ENCODE data around the gene WDR90. TPM values are rescaled to one million over a fixed set of nuclear protein-coding genes. Genes with fewer than 3 reads are reported as not detected.

The WDR90 gene
- total RNA-seq, 1 experiment from 2014 or later, result 147 TPM

DNA sequence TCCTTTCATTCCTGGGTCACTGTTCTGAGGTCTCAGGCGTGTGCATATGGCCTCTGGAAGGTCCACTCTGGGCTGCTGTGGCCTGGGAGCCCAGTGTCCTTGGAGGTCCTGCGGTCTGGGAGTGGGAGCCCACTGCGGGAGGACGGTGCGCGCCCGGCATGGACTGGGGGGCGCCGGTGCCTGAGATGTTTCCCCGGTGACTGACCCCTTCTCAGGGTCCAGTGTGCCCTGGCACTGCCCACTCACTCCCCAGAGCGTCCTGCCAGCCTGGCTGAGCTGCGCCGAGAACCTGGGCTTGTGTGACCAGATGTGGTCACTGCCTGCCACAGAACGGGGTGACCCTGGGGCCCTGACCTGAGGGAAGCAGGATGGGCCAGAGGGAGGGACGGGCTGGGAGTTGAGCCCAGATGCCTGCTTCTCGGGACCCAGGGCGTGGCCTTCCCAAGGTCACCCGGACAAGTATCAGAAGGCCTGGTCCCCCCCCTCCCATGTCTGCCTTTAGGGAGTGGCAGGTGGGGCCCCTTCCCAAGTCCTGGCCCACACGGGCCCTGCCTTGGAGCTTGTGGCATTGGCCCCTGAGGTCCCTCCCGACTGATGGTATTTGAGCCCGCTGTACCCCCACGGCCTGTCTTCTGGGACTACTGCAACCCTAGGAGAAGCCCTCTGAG is 25.2 kb downstream of the WDR90 start:
- Histone ChIP-seq H3K27ac (ENCODE audit: low read depth, low read length, poor library complexity, severe bottlenecking) (no peak overlapping the region), H3K4me3 (ENCODE audit: low read depth, low read length, poor library complexity, severe bottlenecking) (no peak overlapping the region), H3K36me3 (ENCODE audit: insufficient read depth, low read length, poor library complexity, severe bottlenecking) (peaks cover 43% of the 10 kb centered on the region), H3K4me1 (ENCODE audit: insufficient read depth, low read length, poor library complexity, severe bottlenecking) (peaks cover 13% of the 10 kb centered on the region), H3K27me3 (replicated peaks; ENCODE audit: insufficient read depth, low read depth, low read length, poor library complexity) (no peaks in the 10 kb centered on the region), H3K9me3 (ENCODE audit: low read depth, low read length, poor library complexity, severe bottlenecking) (no peaks in the 10 kb centered on the region)
- ChIA-PET CTCF (no interaction called here), POLR2A (ENCODE audit: low non-redundant PET) (no interaction called here)
- no peak for DNase-seq (ENCODE audit: low spot score)
- intact Hi-C loops (cut with micrococcal nuclease; ENCODE audit: unreplicated experiment), result no loop called here
- no TSS peak for BruUV-seq (replicated peaks)
- no peak for TF ChIP-seq EZH2 (IDR thresholded peaks at IDR 0.05; ENCODE audit: borderline replicate concordance, low read depth, low read length, poor library complexity, severe bottlenecking)
- TF ChIP-seq, protein P1, sequence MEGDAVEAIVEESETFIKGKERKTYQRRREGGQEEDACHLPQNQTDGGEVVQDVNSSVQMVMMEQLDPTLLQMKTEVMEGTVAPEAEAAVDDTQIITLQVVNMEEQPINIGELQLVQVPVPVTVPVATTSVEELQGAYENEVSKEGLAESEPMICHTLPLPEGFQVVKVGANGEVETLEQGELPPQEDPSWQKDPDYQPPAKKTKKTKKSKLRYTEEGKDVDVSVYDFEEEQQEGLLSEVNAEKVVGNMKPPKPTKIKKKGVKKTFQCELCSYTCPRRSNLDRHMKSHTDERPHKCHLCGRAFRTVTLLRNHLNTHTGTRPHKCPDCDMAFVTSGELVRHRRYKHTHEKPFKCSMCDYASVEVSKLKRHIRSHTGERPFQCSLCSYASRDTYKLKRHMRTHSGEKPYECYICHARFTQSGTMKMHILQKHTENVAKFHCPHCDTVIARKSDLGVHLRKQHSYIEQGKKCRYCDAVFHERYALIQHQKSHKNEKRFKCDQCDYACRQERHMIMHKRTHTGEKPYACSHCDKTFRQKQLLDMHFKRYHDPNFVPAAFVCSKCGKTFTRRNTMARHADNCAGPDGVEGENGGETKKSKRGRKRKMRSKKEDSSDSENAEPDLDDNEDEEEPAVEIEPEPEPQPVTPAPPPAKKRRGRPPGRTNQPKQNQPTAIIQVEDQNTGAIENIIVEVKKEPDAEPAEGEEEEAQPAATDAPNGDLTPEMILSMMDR (conservative IDR thresholded peaks at IDR 0.05; ENCODE audit: low read depth, low read length), result no peak

DNA sequence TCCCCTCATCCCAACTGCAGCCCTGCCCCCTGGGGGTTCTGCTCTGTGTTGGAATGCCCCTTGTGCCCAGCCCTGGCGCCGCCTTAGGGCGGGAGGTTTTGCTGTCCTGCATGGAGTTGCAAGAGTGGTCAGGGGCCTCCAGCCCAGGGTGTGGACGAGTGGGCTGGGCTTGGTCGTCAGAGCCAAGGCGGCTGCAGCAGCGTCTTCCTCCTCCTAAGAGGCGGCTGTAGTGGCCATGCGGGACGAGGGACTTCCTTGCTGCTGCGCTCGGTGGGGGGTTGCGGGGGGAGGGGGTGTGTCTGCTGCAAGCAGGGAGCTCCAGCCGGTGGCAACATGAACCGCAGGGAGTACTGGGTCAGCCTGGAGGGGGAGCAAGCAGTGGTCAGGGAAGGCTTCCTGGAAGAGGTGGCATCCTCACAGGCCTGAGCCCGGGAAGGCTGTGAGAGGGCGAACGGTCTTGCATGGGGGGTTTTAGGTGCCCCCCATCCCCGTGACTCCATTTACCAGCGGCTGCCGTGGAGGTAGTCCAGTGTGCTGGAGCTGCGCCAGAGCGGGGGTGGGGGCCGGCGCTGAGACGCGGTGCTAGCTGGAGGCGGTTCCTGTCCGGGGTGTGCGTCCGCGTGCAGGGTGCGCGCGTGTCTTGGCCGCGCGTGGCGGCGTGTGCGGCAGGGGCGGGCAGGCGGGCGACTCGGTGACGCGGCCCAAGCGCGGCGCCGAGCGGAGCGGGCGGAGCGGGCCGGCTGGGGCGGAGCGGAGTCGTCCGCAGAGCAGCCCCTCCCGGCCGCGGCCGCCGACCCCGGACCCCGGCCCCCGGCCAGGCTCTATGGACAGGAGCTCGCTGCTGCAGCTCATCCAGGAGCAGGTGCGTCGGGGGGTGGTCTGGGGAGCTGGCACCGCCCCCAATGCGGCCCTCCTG is 26.1 kb downstream of the WDR90 start, which contains the start of gene RHBDL1:
TSS of gene RHBDL1 (plus strand) at position 704 of the 916 bp plus-strand sequence. CDS start at position 824, 120 bp downstream.
- CTCF ChIA-PET, result interaction anchor here (0.6 kb wide), 1 partner anchor 174 kb away, joined by 9 read pairs; no protein-coding TSS in a partner anchor
- no TSS peak for BruUV-seq (replicated peaks)
- peak; percentile 69 for DNase-seq (ENCODE audit: low spot score)
- Histone ChIP-seq H3K27ac (ENCODE audit: low read depth, low read length, poor library complexity, severe bottlenecking) (no peak within 1 kb of the TSS), H3K4me1 (ENCODE audit: insufficient read depth, low read length, poor library complexity, severe bottlenecking) (peaks cover 16% of the 10 kb centered on the region), H3K36me3 (ENCODE audit: insufficient read depth, low read length, poor library complexity, severe bottlenecking) (peaks cover 34% of the 10 kb centered on the region), H3K9me3 (ENCODE audit: low read depth, low read length, poor library complexity, severe bottlenecking) (no peaks in the 10 kb centered on the region), H3K4me3 (ENCODE audit: low read depth, low read length, poor library complexity, severe bottlenecking) (peak within 1 kb of the TSS; percentile 43), H3K27me3 (replicated peaks; ENCODE audit: insufficient read depth, low read depth, low read length, poor library complexity) (no peaks in the 10 kb centered on the region)
- POLR2A ChIA-PET (ENCODE audit: low non-redundant PET), result no interaction called here
- no peak for TF ChIP-seq EZH2 (IDR thresholded peaks at IDR 0.05; ENCODE audit: borderline replicate concordance, low read depth, low read length, poor library complexity, severe bottlenecking)
- TF ChIP-seq, protein P1 (conservative IDR thresholded peaks at IDR 0.05; ENCODE audit: low read depth, low read length), result no peak
- intact Hi-C loops (cut with micrococcal nuclease; ENCODE audit: unreplicated experiment), result no loop called here

DNA sequence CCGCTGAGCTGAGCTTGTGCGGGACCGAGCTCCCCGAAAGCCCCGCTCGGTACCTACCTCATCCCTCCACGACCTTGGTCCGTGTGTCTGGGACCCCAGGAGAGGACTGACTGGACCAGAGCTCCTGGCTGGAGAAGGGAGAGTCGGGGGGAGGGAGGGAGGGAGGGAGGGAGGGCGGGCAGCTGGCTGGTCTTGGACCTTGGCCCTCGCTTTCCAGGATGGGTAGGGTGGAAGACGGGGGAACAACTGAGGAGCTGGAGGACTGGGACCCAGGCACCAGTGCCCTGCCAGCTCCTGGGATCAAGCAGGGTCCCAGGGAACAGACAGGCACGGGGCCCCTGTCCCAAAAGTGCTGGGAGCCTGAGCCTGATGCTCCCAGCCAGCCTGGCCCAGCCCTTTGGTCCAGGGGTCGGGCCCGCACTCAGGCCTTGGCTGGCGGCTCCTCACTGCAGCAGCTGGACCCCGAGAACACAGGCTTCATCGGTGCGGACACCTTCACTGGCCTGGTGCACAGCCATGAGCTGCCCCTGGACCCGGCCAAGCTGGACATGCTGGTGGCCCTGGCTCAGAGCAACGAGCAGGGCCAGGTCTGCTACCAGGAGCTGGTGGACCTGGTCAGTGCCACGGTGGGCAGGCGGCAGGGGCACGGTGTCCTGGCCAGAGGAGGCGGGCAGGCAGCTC is 26.9 kb downstream of the WDR90 start:
- Histone ChIP-seq H3K9me3 (ENCODE audit: low read depth, low read length, poor library complexity, severe bottlenecking) (no peaks in the 10 kb centered on the region), H3K36me3 (ENCODE audit: insufficient read depth, low read length, poor library complexity, severe bottlenecking) (peaks cover 26% of the 10 kb centered on the region), H3K27me3 (replicated peaks; ENCODE audit: insufficient read depth, low read depth, low read length, poor library complexity) (no peaks in the 10 kb centered on the region), H3K4me1 (ENCODE audit: insufficient read depth, low read length, poor library complexity, severe bottlenecking) (peaks cover 18% of the 10 kb centered on the region), H3K4me3 (ENCODE audit: low read depth, low read length, poor library complexity, severe bottlenecking) (peak overlapping the region; percentile 43), H3K27ac (ENCODE audit: low read depth, low read length, poor library complexity, severe bottlenecking) (no peak overlapping the region)
- BruUV-seq (replicated peaks), result no TSS peak
- intact Hi-C loops (cut with micrococcal nuclease; ENCODE audit: unreplicated experiment), result no loop called here
- POLR2A ChIA-PET (ENCODE audit: low non-redundant PET), result no interaction called here
- CTCF ChIA-PET, result interaction anchor here (0.6 kb wide), 1 partner anchor 64 kb away, joined by 5 read pairs; no protein-coding TSS in a partner anchor
- no peak for TF ChIP-seq EZH2 (IDR thresholded peaks at IDR 0.05; ENCODE audit: borderline replicate concordance, low read depth, low read length, poor library complexity, severe bottlenecking)
- TF ChIP-seq, protein P1 (conservative IDR thresholded peaks at IDR 0.05; ENCODE audit: low read depth, low read length), result no peak
- no peak for DNase-seq (ENCODE audit: low spot score)
